ENCODE results near the gene RALGPS2. TPM values are rescaled to one million over a fixed set of nuclear protein-coding genes. Genes with fewer than 3 reads are reported as not detected.

The RALGPS2 gene
- total and polyA plus RNA-seq, 2 of the 13 experiments (the other 11 are each of a cell fraction or from before 2014, with no cell fraction given), result 15.6 to 36.0 TPM

GRCh38 chr1:178874966-178875365, 149.9 kb downstream of the RALGPS2 start:
- Histone ChIP-seq H3K4me3 (replicated peaks in 1 of 3; ENCODE audit: insufficient read depth in 1 of 3, low read depth in 2 of 3, low read length in 3 of 3) (no peak overlapping the region), H2AFZ (ENCODE audit: low read length) (no peak overlapping the region), H4K20me1 (ENCODE audit: insufficient read depth, low read length) (no peaks in the 10 kb centered on the region), H3K4me2 (ENCODE audit: low read depth, low read length) (no peak overlapping the region), H3K79me2 (ENCODE audit: insufficient read depth, low read length) (peaks cover 5% of the 10 kb centered on the region), H3K36me3 (replicated peaks in 1 of 2; ENCODE audit: control insufficient read depth in 1 of 2, insufficient read depth in 2 of 2, low read length in 2 of 2) (0 out of 5 replicates have a peak, but pooled peaks cover 0 to 10% of the 10 kb centered on the region in 2 experiments), H3K4me1 (ENCODE audit: insufficient read depth, low read length) (peaks cover 29% of the 10 kb centered on the region), H3K27me3 (ENCODE audit: control insufficient read depth in 1 of 2, insufficient read depth in 2 of 2, low read length in 2 of 2) (no peaks in the 10 kb centered on the region), H3K27ac (ENCODE audit: extremely low read length, insufficient read depth, low read length) (no peak overlapping the region), H3K9me3 (ENCODE audit: low read length) (no peaks in the 10 kb centered on the region), H3K9ac (ENCODE audit: insufficient read depth, low read depth, low read length) (no peak overlapping the region)
- FAIRE-seq (no peak), ATAC-seq (no peak), DNase-seq (ENCODE audit: low spot score) (no peak)
- CTCF ChIA-PET (ENCODE audit: low intra/inter-chr PET ratio, low total read pairs), result no interaction called here
- intact Hi-C loops (cut with micrococcal nuclease; ENCODE audit: unreplicated experiment), result loop anchor here (10.0 kb wide), 1 partner anchor 330 kb away; no protein-coding TSS in a partner anchor
- POLR2A ChIA-PET, result no interaction called here
- in situ Hi-C loops (cut with HindIII; ENCODE audit: extremely low pct_ligation_motif_present, low pct_unique_long_range_greater_than_20kb), result no loop called here
- WGBS (ENCODE audit: low lambda C conversion rate), result 100% methylated on average over 2 of the region's 2 CpGs
- no TSS peak for BruUV-seq (replicated peaks)
- TF ChIP-seq, protein P1, sequence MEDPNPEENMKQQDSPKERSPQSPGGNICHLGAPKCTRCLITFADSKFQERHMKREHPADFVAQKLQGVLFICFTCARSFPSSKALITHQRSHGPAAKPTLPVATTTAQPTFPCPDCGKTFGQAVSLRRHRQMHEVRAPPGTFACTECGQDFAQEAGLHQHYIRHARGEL (CRISPR knock-in tag; IDR thresholded peaks at IDR 0.05), result no peak
- TF ChIP-seq, protein P2, sequence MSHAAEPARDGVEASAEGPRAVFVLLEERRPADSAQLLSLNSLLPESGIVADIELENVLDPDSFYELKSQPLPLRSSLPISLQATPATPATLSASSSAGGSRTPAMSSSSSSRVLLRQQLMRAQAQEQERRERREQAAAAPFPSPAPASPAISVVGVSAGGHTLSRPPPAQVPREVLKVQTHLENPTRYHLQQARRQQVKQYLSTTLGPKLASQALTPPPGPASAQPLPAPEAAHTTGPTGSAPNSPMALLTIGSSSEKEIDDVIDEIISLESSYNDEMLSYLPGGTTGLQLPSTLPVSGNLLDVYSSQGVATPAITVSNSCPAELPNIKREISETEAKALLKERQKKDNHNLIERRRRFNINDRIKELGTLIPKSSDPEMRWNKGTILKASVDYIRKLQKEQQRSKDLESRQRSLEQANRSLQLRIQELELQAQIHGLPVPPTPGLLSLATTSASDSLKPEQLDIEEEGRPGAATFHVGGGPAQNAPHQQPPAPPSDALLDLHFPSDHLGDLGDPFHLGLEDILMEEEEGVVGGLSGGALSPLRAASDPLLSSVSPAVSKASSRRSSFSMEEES (CRISPR knock-in tag; IDR thresholded peaks at IDR 0.05), result no peak
- TF ChIP-seq MAFF (IDR thresholded peaks at IDR 0.05; ENCODE audit: low read depth, low read length) (no peak), ZNF33B (CRISPR knock-in tag; IDR thresholded peaks at IDR 0.05) (no peak), RFX3 (CRISPR knock-in tag; IDR thresholded peaks at IDR 0.05) (no peak), CHD2 (IDR thresholded peaks at IDR 0.05; ENCODE audit: low read depth, low read length) (no peak), ZNF143 (CRISPR knock-in tag; IDR thresholded peaks at IDR 0.05) (no peak), PTBP1 (IDR thresholded peaks at IDR 0.05; ENCODE audit: low read depth, low read length, poor library complexity, severe bottlenecking) (no peak), ZNF597 (CRISPR knock-in tag; IDR thresholded peaks at IDR 0.05) (no peak), ZBTB21 (CRISPR knock-in tag; IDR thresholded peaks at IDR 0.05) (no peak)
- TF ChIP-seq, protein P3, sequence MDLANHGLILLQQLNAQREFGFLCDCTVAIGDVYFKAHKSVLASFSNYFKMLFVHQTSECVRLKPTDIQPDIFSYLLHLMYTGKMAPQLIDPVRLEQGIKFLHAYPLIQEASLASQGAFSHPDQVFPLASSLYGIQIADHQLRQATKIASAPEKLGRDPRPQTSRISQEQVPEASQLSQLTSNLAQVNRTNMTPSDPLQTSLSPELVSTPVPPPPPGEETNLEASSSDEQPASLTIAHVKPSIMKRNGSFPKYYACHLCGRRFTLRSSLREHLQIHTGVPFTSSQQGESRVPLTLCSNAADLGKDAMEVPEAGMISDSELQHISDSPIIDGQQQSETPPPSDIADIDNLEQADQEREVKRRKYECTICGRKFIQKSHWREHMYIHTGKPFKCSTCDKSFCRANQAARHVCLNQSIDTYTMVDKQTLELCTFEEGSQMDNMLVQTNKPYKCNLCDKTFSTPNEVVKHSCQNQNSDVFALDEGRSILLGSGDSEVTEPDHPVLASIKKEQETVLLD (CRISPR knock-in tag; IDR thresholded peaks at IDR 0.05; ENCODE audit: low read depth), result no peak
- TF ChIP-seq, protein P4, sequence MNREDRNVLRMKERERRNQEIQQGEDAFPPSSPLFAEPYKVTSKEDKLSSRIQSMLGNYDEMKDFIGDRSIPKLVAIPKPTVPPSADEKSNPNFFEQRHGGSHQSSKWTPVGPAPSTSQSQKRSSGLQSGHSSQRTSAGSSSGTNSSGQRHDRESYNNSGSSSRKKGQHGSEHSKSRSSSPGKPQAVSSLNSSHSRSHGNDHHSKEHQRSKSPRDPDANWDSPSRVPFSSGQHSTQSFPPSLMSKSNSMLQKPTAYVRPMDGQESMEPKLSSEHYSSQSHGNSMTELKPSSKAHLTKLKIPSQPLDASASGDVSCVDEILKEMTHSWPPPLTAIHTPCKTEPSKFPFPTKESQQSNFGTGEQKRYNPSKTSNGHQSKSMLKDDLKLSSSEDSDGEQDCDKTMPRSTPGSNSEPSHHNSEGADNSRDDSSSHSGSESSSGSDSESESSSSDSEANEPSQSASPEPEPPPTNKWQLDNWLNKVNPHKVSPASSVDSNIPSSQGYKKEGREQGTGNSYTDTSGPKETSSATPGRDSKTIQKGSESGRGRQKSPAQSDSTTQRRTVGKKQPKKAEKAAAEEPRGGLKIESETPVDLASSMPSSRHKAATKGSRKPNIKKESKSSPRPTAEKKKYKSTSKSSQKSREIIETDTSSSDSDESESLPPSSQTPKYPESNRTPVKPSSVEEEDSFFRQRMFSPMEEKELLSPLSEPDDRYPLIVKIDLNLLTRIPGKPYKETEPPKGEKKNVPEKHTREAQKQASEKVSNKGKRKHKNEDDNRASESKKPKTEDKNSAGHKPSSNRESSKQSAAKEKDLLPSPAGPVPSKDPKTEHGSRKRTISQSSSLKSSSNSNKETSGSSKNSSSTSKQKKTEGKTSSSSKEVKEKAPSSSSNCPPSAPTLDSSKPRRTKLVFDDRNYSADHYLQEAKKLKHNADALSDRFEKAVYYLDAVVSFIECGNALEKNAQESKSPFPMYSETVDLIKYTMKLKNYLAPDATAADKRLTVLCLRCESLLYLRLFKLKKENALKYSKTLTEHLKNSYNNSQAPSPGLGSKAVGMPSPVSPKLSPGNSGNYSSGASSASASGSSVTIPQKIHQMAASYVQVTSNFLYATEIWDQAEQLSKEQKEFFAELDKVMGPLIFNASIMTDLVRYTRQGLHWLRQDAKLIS (CRISPR knock-in tag; IDR thresholded peaks at IDR 0.05), result no peak
- TF ChIP-seq, protein P5, sequence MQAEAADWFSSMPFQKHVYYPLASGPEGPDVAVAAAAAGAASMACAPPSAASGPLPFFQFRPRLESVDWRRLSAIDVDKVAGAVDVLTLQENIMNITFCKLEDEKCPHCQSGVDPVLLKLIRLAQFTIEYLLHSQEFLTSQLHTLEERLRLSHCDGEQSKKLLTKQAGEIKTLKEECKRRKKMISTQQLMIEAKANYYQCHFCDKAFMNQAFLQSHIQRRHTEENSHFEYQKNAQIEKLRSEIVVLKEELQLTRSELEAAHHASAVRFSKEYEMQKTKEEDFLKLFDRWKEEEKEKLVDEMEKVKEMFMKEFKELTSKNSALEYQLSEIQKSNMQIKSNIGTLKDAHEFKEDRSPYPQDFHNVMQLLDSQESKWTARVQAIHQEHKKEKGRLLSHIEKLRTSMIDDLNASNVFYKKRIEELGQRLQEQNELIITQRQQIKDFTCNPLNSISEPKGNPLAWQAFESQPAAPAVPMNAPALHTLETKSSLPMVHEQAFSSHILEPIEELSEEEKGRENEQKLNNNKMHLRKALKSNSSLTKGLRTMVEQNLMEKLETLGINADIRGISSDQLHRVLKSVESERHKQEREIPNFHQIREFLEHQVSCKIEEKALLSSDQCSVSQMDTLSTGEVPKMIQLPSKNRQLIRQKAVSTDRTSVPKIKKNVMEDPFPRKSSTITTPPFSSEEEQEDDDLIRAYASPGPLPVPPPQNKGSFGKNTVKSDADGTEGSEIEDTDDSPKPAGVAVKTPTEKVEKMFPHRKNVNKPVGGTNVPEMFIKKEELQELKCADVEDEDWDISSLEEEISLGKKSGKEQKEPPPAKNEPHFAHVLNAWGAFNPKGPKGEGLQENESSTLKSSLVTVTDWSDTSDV (CRISPR knock-in tag; IDR thresholded peaks at IDR 0.05), result no peak

Data from HepG2 (cell line).